HCT116 (cell line): ENCODE results near the gene AMD1.

ENCODE experiments used
- ATF3 ChIP-seq: IDR thresholded peaks from 2 replicates; pipeline ENCODE4 v1.6.1; 2012
- CEBPB ChIP-seq: IDR thresholded peaks from 2 replicates; pipeline ENCODE4 v1.6.1; 2012; ENCODE audit warnings: low read depth
- CTCF ChIP-seq, 3 experiments: fragments of 200-600 bp in 1 of 3; sonication (generic) in 1 of 3; IDR thresholded peaks in 2 of 3; conservative IDR thresholded peaks in 1 of 3; 2 replicates each; pipeline ENCODE4 v1.5.1; 2012 to 2017; ENCODE audit warnings: low read depth in 2 of 3, low read length in 2 of 3, antibody characterized with exemption in 1 of 3, borderline replicate concordance in 1 of 3, control low read depth in 1 of 3, mild to moderate bottlenecking in 1 of 3, mixed read lengths in 1 of 3, mixed run types in 1 of 3, moderate library complexity in 1 of 3; ENCODE audit not compliant: insufficient read depth in 1 of 3
- EGR1 ChIP-seq: IDR thresholded peaks from 2 replicates; pipeline ENCODE4 v1.6.1; 2012; ENCODE audit warnings: low read depth
- ELF1 ChIP-seq: IDR thresholded peaks from 2 replicates; pipeline ENCODE4 v1.6.1; 2012; ENCODE audit warnings: low read depth, borderline replicate concordance
- EZH2 ChIP-seq: fragments of 200-600 bp; sonication (generic); IDR thresholded peaks from 2 replicates; pipeline ENCODE4 v1.6.1; 2017; ENCODE audit warnings: antibody characterized with exemption, mixed run types
- MAX ChIP-seq: IDR thresholded peaks from 2 replicates; pipeline ENCODE4 v1.6.1; 2012
- POLR2A ChIP-seq: IDR thresholded peaks from 2 replicates; pipeline ENCODE4 v1.7.0; 2011; ENCODE audit warnings: borderline replicate concordance; ENCODE audit not compliant: insufficient read depth, insufficient read length; ENCODE audit errors: extremely low read depth
- POLR2AphosphoS5 ChIP-seq: IDR thresholded peaks from 2 replicates; pipeline ENCODE4 v1.6.1; 2011; ENCODE audit warnings: mild to moderate bottlenecking, low read depth, low read length, moderate library complexity
- YY1 ChIP-seq: IDR thresholded peaks from 2 replicates; pipeline ENCODE4 v1.6.1; 2011; ENCODE audit warnings: low read length, low read depth, moderate library complexity, mild to moderate bottlenecking; ENCODE audit not compliant: insufficient replicate concordance; ENCODE audit errors: extremely low read depth
- ZNF274 ChIP-seq: fragments of 200-500 bp; sonication (Bioruptor generic); IDR thresholded peaks from 2 replicates; pipeline ENCODE4 v1.6.1; 2014; ENCODE audit warnings: mild to moderate bottlenecking, low read depth, low read length, inconsistent platforms
- TF ChIP-seq, protein P1 (sequence below): IDR thresholded peaks from 2 replicates; pipeline ENCODE4 v1.6.1; 2012; ENCODE audit warnings: low read depth

DNA sequence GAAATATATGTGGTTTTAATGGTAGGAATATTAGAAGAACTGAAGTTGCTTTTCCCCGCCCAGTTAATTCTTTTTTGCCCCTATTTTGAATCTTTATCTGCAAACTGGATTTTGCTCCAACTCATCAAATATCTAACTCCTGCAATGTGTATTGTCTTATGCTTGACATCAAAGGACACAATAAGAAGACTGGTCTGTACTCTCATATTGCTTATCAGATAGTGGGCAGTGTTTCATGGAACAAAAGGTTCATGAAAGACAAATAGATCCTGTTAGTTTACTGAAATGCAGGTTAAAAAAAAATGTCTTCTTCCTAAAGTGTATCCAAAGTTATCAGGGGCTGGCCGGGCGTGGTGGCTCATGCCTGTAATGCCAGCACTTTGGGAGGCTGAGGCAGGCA lies 56.2 kb downstream of the AMD1 start:
- TF ChIP-seq, protein P1, sequence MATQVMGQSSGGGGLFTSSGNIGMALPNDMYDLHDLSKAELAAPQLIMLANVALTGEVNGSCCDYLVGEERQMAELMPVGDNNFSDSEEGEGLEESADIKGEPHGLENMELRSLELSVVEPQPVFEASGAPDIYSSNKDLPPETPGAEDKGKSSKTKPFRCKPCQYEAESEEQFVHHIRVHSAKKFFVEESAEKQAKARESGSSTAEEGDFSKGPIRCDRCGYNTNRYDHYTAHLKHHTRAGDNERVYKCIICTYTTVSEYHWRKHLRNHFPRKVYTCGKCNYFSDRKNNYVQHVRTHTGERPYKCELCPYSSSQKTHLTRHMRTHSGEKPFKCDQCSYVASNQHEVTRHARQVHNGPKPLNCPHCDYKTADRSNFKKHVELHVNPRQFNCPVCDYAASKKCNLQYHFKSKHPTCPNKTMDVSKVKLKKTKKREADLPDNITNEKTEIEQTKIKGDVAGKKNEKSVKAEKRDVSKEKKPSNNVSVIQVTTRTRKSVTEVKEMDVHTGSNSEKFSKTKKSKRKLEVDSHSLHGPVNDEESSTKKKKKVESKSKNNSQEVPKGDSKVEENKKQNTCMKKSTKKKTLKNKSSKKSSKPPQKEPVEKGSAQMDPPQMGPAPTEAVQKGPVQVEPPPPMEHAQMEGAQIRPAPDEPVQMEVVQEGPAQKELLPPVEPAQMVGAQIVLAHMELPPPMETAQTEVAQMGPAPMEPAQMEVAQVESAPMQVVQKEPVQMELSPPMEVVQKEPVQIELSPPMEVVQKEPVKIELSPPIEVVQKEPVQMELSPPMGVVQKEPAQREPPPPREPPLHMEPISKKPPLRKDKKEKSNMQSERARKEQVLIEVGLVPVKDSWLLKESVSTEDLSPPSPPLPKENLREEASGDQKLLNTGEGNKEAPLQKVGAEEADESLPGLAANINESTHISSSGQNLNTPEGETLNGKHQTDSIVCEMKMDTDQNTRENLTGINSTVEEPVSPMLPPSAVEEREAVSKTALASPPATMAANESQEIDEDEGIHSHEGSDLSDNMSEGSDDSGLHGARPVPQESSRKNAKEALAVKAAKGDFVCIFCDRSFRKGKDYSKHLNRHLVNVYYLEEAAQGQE, result no peak
- TF ChIP-seq ELF1 (no peak), POLR2AphosphoS5 (no peak), EZH2 (no peak), CTCF (IDR thresholded peaks at IDR 0.05 in 2 of 3, conservative IDR thresholded peaks at IDR 0.05 in 1 of 3; ENCODE audit: borderline replicate concordance in 1 of 3, insufficient read depth in 1 of 3, low read depth in 2 of 3, low read length in 2 of 3) (no peak), MAX (no peak), YY1 (no peak), CEBPB (no peak), ZNF274 (no peak), POLR2A (no peak), ATF3 (no peak), EGR1 (no peak)
